Motor neuron (in vitro differentiated cells): Measurements from ENCODE around the gene NRBP1. TPM values are rescaled to one million over a fixed set of nuclear protein-coding genes. Genes with fewer than 3 reads are reported as not detected.
"Not testable (repeated sequence)": the region's sequence is repeated elsewhere in the genome, so short reads cannot be mapped to it uniquely, and the experiment has no call there.

Source experiments
- ATAC-seq, 8 experiments: fragments of 200-7000 bp; cut with Tn5 transposase; replicated peaks in 6 of 8; 2 replicates each; pipeline ENCODE4 v1.8.0; 2021; ENCODE audit warnings: mild to moderate bottlenecking in 8 of 8, moderate library complexity in 8 of 8
- H3K27ac ChIP-seq, 2 donors: fragments of 250-450 bp; sonication (Bioruptor Pico); 2 replicates each; pipeline ENCODE4 v1.9.0; 2021; ENCODE audit warnings: antibody characterized with exemption in 2 of 2, mild to moderate bottlenecking in 2 of 2, moderate library complexity in 1 of 2
- H3K4me1 ChIP-seq, 2 donors: fragments of 250-450 bp; sonication (Bioruptor Pico); replicated peaks in 1 of 2; 2 replicates each; pipeline ENCODE4 v1.6.1; 2021; ENCODE audit warnings: antibody characterized with exemption in 2 of 2, mild to moderate bottlenecking in 2 of 2, moderate library complexity in 1 of 2
- H3K4me3 ChIP-seq, 5 donors: fragments of 250-450 bp; sonication (Bioruptor Pico); 2 replicates each; pipeline ENCODE4 v1.9.0; 2021; ENCODE audit warnings: antibody characterized with exemption in 5 of 5, mild to moderate bottlenecking in 5 of 5, moderate library complexity in 4 of 5
- WGBS, 10 experiments: fragments of 450-650 bp; shearing (Covaris generic); methylation state at CpG; one replicate each; pipeline ENCODE4 v1.0.0; 2022; 5-methylcytosine and 5-hydroxymethylcytosine counted together
- in situ Hi-C, 9 experiments: fragments of 400-800 bp; cut with MboI; loops; one replicate each; pipeline ENCODE4 v1.15.0; 2021; ENCODE audit warnings: low sequenced_read_pairs in 9 of 9, low pct_unique_long_range_greater_than_20kb in 2 of 9; ENCODE audit not compliant: unreplicated experiment in 9 of 9
- total RNA-seq, 8 experiments: library from RNA; unstranded; fragments of 300-600 nt; gene quantifications; 2 replicates each; pipeline versions ENCODE4 v1.2.3 to v1.2.4, GENCODE V29; 2022

Gene NRBP1
- total RNA-seq, 8 experiments from 2014 or later, result 48.8 to 108 (median 77.5) TPM

GRCh38 chr2:27407798-27408491 is 20.5 kb upstream of the NRBP1 start:
- in situ Hi-C loops, result no loop called here
- H3K27ac ChIP-seq, result no peak overlapping the region
- 5 to 77% (median 44%) methylated on average over 3 to 15 of the region's 16 CpGs for WGBS, 10 experiments
- ATAC-seq, result no peak
- peaks cover 7 to 10% of the 10 kb centered on the region in 2 donors for H3K4me1 ChIP-seq
- H3K4me3 ChIP-seq, result peak overlapping the region; percentile 71 to 100 (median 93)

- ATAC-seq, result peak in 3 of 8 experiments; percentile 16 to 69 (median 19)
- Histone ChIP-seq H3K4me3 (peak overlapping the region; percentile 71 to 100 (median 93)), H3K4me1 (peaks cover 7 to 10% of the 10 kb centered on the region in 2 donors), H3K27ac (peak overlapping the region; percentile 81 to 96)
- WGBS, 10 experiments, result 0 to 3% (median 0%) methylated on average over 2 to 11 of the region's 33 CpGs
- in situ Hi-C loops, result no loop called here
Measured at GRCh38 chr2:27408601-27409320, 19.7 kb upstream of the NRBP1 start.

GRCh38 chr2:27409321-27410073 is 18.9 kb upstream of the NRBP1 start, which contains the start of gene PPM1G:
Gene PPM1G (minus strand): TSS chr2:27409591. CDS start chr2:27409422, 169 bp downstream.
- ATAC-seq, result peak; percentile 93 to 97 (median 96)
- WGBS, 10 experiments, result 0 to 24% (median 9%) methylated on average over 1 to 21 of the region's 82 CpGs; no CpG with 5 or more reads in 2 of the 10 experiments
- peaks cover 7 to 10% of the 10 kb centered on the region in 2 donors for H3K4me1 ChIP-seq

GRCh38 chr2:27412419-27413152 is 15.8 kb upstream of the NRBP1 start:
- H3K4me1 ChIP-seq, result peaks cover 7 to 10% of the 10 kb centered on the region in 2 donors
- H3K27ac ChIP-seq, result no peak overlapping the region
- no peak overlapping the region for H3K4me3 ChIP-seq
- in situ Hi-C loops, result no loop called here
- no peak for ATAC-seq
- WGBS, 10 experiments, result 58 to 100% (median 79%) methylated on average over 2 to 9 of the region's 9 CpGs

More at GRCh38 chr2:27409321-27410073, 18.9 kb upstream of the NRBP1 start, which contains the start of gene PPM1G:
- peak within 1 kb of the TSS; percentile 71 to 100 (median 93) for H3K4me3 ChIP-seq
- H3K27ac ChIP-seq, result peak within 1 kb of the TSS; percentile 81 to 96
- in situ Hi-C loops, result no loop called here

GRCh38 chr2:27416151-27416550 is 12.3 kb upstream of the NRBP1 start:
- Histone ChIP-seq H3K27ac (no peak overlapping the region), H3K4me3 (no peak overlapping the region), H3K4me1 (no peaks in the 10 kb centered on the region)
- in situ Hi-C loops, result no loop called here
- 75 to 100% (median 89%) methylated on average over 1 to 3 of the region's 6 CpGs; no CpG with 5 or more reads in 4 of the 10 experiments for WGBS, 10 experiments
- no peak for ATAC-seq

- no peak for ATAC-seq
- Histone ChIP-seq H3K4me3 (no peak overlapping the region), H3K27ac (no peak overlapping the region), H3K4me1 (no peaks in the 10 kb centered on the region)
- in situ Hi-C loops, result no loop called here
Measured at GRCh38 chr2:27420996-27421395, 7.4 kb upstream of the NRBP1 start.

- in situ Hi-C loops, result no loop called here
- no peak overlapping the region for H3K4me3 ChIP-seq
- WGBS, 10 experiments, result 67 to 100% (median 92%) methylated on average over 1 to 3 of the region's 4 CpGs; no CpG with 5 or more reads in 3 of the 10 experiments
- no peaks in the 10 kb centered on the region for H3K4me1 ChIP-seq
- H3K27ac ChIP-seq, result no peak overlapping the region
- ATAC-seq, result no peak
Measured at GRCh38 chr2:27421660-27422250, 6.7 kb upstream of the NRBP1 start.

- in situ Hi-C loops, result no loop called here
- 78 to 100% (median 93%) methylated on average over 1 to 3 of the region's 3 CpGs; no CpG with 5 or more reads in 1 of the 10 experiments for WGBS, 10 experiments
- Histone ChIP-seq H3K4me1 (peaks cover 0 to 4% of the 10 kb centered on the region in 2 donors), H3K4me3 (no peak overlapping the region), H3K27ac (no peak overlapping the region)
- no peak for ATAC-seq
Measured at GRCh38 chr2:27422958-27423357, 5.5 kb upstream of the NRBP1 start.

GRCh38 chr2:27425039-27425438 is 3.4 kb upstream of the NRBP1 start:
- H3K4me3 ChIP-seq, H3K4me1 ChIP-seq, ATAC-seq, in situ Hi-C loops, H3K27ac ChIP-seq: not testable (repeated sequence)
- 80 to 91% (median 85%) methylated on average over 2 to 7 of the region's 10 CpGs; no CpG with 5 or more reads in 3 of the 10 experiments for WGBS, 10 experiments

GRCh38 chr2:27427863-27428212 is 593 bp upstream of the NRBP1 start:
- ATAC-seq, result no peak
- in situ Hi-C loops, result no loop called here
- Histone ChIP-seq H3K27ac (peak overlapping the region; percentile 95 to 96), H3K4me3 (peak overlapping the region; percentile 76 to 89 (median 87)), H3K4me1 (peaks cover 7 to 18% of the 10 kb centered on the region in 2 donors)
- 0 to 39% (median 23%) methylated on average over 3 to 7 of the region's 7 CpGs; no CpG with 5 or more reads in 1 of the 10 experiments for WGBS, 10 experiments

GRCh38 chr2:27428978-27429541 is 629 bp downstream of the NRBP1 start:
- in situ Hi-C loops, result no loop called here
- WGBS, 10 experiments, result 0% methylated on average over 1 to 4 of the region's 51 CpGs; no CpG with 5 or more reads in 4 of the 10 experiments

GRCh38 chr2:27431395-27431794 is 3.0 kb downstream of the NRBP1 start:
- ATAC-seq, result peak in 1 of 8 experiments; percentile 2
- in situ Hi-C loops, result no loop called here
- H3K27ac ChIP-seq, result no peak overlapping the region

More at GRCh38 chr2:27428978-27429541, 629 bp downstream of the NRBP1 start:
- Histone ChIP-seq H3K4me1 (peaks cover 7 to 18% of the 10 kb centered on the region in 2 donors), H3K4me3 (peak overlapping the region; percentile 76 to 89 (median 87)), H3K27ac (peak overlapping the region; percentile 95 to 96)
- peak; percentile 65 to 85 (median 79) for ATAC-seq

More at GRCh38 chr2:27431395-27431794, 3.0 kb downstream of the NRBP1 start:
- no peak overlapping the region for H3K4me3 ChIP-seq
- H3K4me1 ChIP-seq, result peaks cover 7 to 18% of the 10 kb centered on the region in 2 donors
